Breast epithelium (tissue), 4 donors: Measurements from ENCODE around the gene NPTX1. TPM values are rescaled to one million over a fixed set of nuclear protein-coding genes. Genes with fewer than 3 reads are reported as not detected.
A peak's percentile ranks its signal among the peaks of the same experiment; 100 is the strongest.

Experiments
- DNase-seq, 2 donors: peaks; one replicate each; pipeline ENCODE4 v3.0.0-alpha.2; 2019; ENCODE audit warnings: low spot score in 2 of 2
- H3K27ac ChIP-seq, 2 donors: fragments of 200-600 bp; sonication (generic) in 1 of 2; one replicate each; pipeline ENCODE4 v1.5.1; 2016 to 2019; ENCODE audit warnings: mild to moderate bottlenecking in 1 of 2
- H3K27me3 ChIP-seq, 2 donors: fragments of 200-600 bp; sonication (generic) in 1 of 2; one replicate each; pipeline versions ENCODE4 v1.5.1 to v1.6.0; 2017 to 2019; ENCODE audit warnings: control low read depth in 1 of 2, mild to moderate bottlenecking in 1 of 2
- H3K36me3 ChIP-seq: fragments of 200-600 bp; one replicate; pipeline ENCODE4 v1.5.1; 2019
- H3K4me1 ChIP-seq, 2 donors: fragments of 200-600 bp; sonication (generic); one replicate each; pipeline ENCODE4 v1.5.1; 2016 to 2019; ENCODE audit warnings: control low read depth in 1 of 2
- H3K4me3 ChIP-seq, 3 donors: fragments of 200-600 bp; sonication (generic); 1 replicate in 2 of 3; 2 replicates in 1 of 3; pipeline ENCODE4 v1.5.1; 2016 to 2019; ENCODE audit warnings: mild to moderate bottlenecking in 3 of 3, moderate library complexity in 2 of 3
- H3K9me3 ChIP-seq, 2 donors: fragments of 200-600 bp; sonication (generic) in 1 of 2; one replicate each; pipeline ENCODE4 v1.5.1; 2016 to 2019; ENCODE audit warnings: control low read depth in 1 of 2
- POLR2A ChIP-seq: fragments of 450-650 bp; IDR thresholded peaks from one replicate; pipeline ENCODE4 v1.6.1; 2016; ENCODE audit warnings: antibody characterized with exemption, mild to moderate bottlenecking, moderate library complexity
- POLR2AphosphoS5 ChIP-seq, 3 donors: sonication (generic); formaldehyde crosslinking; IDR thresholded peaks; one replicate each; pipeline ENCODE4 v1.6.1; 2017; ENCODE audit warnings: antibody characterized with exemption in 3 of 3
- intact Hi-C: fragments of 100-400 bp; cut with DNase I; formaldehyde crosslinking; loops from one replicate; pipeline ENCODE4 v1.15.1; 2023; ENCODE audit warnings: low total_unique reads
- total RNA-seq, 3 donors: library from RNA; depleted of rRNA; stranded (reverse); fragments of >200 nt; gene quantifications; one replicate each; pipeline ENCODE4 v1.1.0, GENCODE V29; 2016
- TF ChIP-seq, protein P1 (sequence below), 3 donors: fragments of 450-650 bp; IDR thresholded peaks; one replicate each; pipeline ENCODE4 v1.5.1; 2016 to 2017; ENCODE audit warnings: antibody characterized with exemption in 3 of 3, mild to moderate bottlenecking in 3 of 3, moderate library complexity in 3 of 3

Gene NPTX1
- total RNA-seq, 3 donors from 2014 or later = under 0.01 to 0.32 (median 0.29) TPM

DNA sequence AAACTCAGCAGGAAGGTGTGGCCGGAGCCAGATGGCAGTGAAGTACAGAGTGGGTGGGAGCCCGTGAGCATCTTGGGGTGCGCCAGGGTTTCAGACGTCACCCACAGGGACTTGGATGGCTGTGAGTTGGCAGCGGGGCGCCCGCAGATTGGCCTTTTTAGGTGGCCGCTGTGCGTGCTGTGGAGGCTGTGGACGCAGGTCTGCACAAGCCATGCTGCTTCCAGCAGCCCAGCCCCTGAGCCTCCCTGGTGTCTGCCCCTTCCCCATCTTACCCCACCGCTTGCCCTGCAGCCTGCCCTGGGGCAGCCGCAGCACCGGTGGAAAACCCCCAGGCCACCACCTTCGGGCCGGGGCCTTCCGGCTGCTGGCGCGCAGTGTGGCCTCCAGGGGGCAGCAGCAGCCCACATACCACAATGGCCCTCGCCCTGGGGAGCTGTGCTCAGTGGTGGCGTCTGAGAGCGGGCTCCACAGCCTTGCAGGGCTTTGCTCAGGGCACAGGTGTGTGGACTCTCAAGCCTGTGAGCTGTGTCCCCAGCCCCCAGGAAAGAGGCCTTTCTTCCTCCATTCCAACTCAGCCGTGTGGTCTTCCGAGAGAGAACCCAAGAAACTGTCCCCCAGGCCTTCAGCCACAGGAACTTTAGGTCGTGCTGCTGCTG lies 49.6 kb downstream of the NPTX1 start:
- no peaks in the 10 kb centered on the region for H3K9me3 ChIP-seq
- intact Hi-C loops = loop anchor here (10.0 kb wide), 1 partner anchor 558 kb away; no protein-coding TSS in a partner anchor
- no peak overlapping the region for H3K27ac ChIP-seq
- H3K27me3 ChIP-seq = no peaks in the 10 kb centered on the region
- H3K4me1 ChIP-seq = no peaks in the 10 kb centered on the region
- DNase-seq = peak; percentile 37 to 74
- H3K36me3 ChIP-seq = no peaks in the 10 kb centered on the region
- no peak overlapping the region for H3K4me3 ChIP-seq
- TF ChIP-seq POLR2AphosphoS5 (IDR thresholded peaks at IDR 0.05) = no peak
- no peak for TF ChIP-seq POLR2A
- TF ChIP-seq, protein P1, sequence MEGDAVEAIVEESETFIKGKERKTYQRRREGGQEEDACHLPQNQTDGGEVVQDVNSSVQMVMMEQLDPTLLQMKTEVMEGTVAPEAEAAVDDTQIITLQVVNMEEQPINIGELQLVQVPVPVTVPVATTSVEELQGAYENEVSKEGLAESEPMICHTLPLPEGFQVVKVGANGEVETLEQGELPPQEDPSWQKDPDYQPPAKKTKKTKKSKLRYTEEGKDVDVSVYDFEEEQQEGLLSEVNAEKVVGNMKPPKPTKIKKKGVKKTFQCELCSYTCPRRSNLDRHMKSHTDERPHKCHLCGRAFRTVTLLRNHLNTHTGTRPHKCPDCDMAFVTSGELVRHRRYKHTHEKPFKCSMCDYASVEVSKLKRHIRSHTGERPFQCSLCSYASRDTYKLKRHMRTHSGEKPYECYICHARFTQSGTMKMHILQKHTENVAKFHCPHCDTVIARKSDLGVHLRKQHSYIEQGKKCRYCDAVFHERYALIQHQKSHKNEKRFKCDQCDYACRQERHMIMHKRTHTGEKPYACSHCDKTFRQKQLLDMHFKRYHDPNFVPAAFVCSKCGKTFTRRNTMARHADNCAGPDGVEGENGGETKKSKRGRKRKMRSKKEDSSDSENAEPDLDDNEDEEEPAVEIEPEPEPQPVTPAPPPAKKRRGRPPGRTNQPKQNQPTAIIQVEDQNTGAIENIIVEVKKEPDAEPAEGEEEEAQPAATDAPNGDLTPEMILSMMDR (IDR thresholded peaks at IDR 0.05) = peak; percentile 85 to 96 (median 95)

GRCh38 chr17:80425835-80426426 lies 50.5 kb downstream of the NPTX1 start:
- Histone ChIP-seq H3K36me3 (no peaks in the 10 kb centered on the region), H3K27me3 (no peaks in the 10 kb centered on the region), H3K9me3 (no peaks in the 10 kb centered on the region), H3K4me1 (no peaks in the 10 kb centered on the region), H3K27ac (no peak overlapping the region), H3K4me3 (no peak overlapping the region)
- DNase-seq = no peak
- TF ChIP-seq, protein P1 (IDR thresholded peaks at IDR 0.05) = no peak
- TF ChIP-seq POLR2A (no peak), POLR2AphosphoS5 (IDR thresholded peaks at IDR 0.05) (no peak)
- intact Hi-C loops = loop anchor here (10.0 kb wide), 1 partner anchor 559 kb away; no protein-coding TSS in a partner anchor

DNA sequence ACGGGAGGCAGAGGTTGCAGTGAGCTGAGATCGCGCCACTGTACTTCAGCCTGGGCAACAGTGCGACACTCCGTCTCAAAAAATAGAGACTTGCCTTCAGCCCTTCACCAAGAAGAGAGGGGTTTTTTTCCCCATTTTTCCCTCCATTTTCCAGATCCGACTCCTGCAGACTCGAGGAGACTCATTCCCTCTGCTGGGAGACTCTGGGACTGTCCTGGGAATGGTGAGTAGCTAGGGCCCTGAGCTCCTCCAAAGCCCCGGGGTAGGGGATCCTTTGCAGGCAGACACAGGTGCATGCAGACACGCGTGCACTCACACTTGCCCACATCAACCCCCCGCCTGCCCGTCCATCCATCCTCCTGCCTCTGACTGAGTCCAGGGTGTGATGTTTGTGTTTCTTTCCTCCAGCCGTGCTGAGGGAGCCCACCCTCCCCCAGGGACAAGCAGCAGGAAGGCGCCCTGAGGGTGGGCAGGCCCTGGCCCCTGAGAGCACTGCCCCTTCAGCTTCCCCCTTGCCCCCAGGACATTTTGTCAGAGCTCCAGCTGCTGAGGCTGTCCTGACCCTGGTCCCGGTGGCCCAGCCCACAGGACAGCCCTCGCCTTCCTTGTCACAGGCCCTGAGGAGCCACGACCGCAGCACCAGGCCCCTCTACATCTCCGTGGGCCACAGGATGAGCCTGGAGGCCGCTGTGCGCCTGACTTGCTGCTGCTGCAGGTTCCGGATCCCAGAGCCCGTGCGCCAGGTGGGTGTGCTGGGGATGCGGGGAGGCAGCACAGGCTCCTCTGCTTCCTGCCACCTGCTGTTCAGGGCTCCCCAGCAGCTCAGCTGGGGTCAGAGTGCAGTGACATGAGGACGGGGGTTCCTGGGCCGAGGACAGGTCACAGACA lies 51.3 kb downstream of the NPTX1 start:
- Histone ChIP-seq H3K27ac (no peak overlapping the region), H3K9me3 (no peaks in the 10 kb centered on the region), H3K4me3 (no peak overlapping the region), H3K36me3 (no peaks in the 10 kb centered on the region), H3K4me1 (no peaks in the 10 kb centered on the region), H3K27me3 (no peaks in the 10 kb centered on the region)
- intact Hi-C loops = loop anchor here (10.0 kb wide), 1 partner anchor 560 kb away; no protein-coding TSS in a partner anchor
- no peak for DNase-seq
- TF ChIP-seq POLR2AphosphoS5 (IDR thresholded peaks at IDR 0.05) (no peak), POLR2A (no peak)
- TF ChIP-seq, protein P1 (IDR thresholded peaks at IDR 0.05) = no peak

DNA sequence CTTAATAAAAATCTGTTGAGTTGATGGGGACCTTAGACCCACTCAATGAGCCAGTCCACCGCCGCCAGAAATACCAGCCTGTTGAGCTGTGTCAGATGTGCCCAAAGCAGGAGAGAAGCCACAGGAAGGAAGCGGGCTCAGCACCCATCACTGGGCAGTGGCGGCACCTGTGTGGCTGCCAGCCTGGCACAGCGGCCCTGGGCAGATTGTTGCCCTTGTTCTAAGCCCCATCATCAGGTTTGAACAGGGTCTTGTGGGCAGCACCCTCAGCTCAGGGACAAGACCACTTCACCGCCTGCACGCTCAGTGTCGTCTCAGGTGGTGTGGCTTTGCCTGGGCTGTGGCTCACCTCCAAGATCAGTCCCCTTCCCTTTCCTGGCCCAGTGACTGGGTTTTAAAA lies 52.1 kb downstream of the NPTX1 start:
- Histone ChIP-seq H3K9me3 (no peaks in the 10 kb centered on the region), H3K27ac (no peak overlapping the region), H3K36me3 (no peaks in the 10 kb centered on the region), H3K27me3 (no peaks in the 10 kb centered on the region), H3K4me3 (no peak overlapping the region), H3K4me1 (no peaks in the 10 kb centered on the region)
- DNase-seq = no peak
- TF ChIP-seq, protein P1 (IDR thresholded peaks at IDR 0.05) = no peak
- TF ChIP-seq POLR2AphosphoS5 (IDR thresholded peaks at IDR 0.05) (no peak), POLR2A (no peak)
- intact Hi-C loops = loop anchor here (10.0 kb wide), 1 partner anchor 561 kb away; no protein-coding TSS in a partner anchor
